Activated T-helper 17 cell treated with anti-CD3 and anti-CD28 coated beads, Interleukin-2, amount 50 U/mL, for 72 hours (primary cell): Measurements from ENCODE around the gene ADH5. TPM values are rescaled to one million over a fixed set of nuclear protein-coding genes. Genes with fewer than 3 reads are reported as not detected.
"Not testable (repeated sequence)": the region's sequence is repeated elsewhere in the genome, so short reads cannot be mapped to it uniquely, and the experiment has no call there.

Source experiments
- ATAC-seq: fragments of 150-1000 bp; cut with Tn5 transposase; replicated peaks from 2 replicates; pipeline ENCODE4 v1.10.0; 2021; ENCODE audit warnings: mild to moderate bottlenecking, moderate library complexity
- H3K27ac Mint-ChIP-seq: one replicate; pipeline ENCODE4 v1.8.0; 2022; ENCODE audit warnings: mixed read lengths
- H3K27me3 Mint-ChIP-seq: one replicate; pipeline ENCODE4 v1.8.0; 2022; ENCODE audit warnings: mixed read lengths
- H3K36me3 Mint-ChIP-seq: one replicate; pipeline ENCODE4 v1.8.0; 2022; ENCODE audit warnings: low read depth, mild to moderate bottlenecking, mixed read lengths
- H3K4me1 Mint-ChIP-seq: one replicate; pipeline ENCODE4 v1.8.0; 2022; ENCODE audit warnings: mixed read lengths
- H3K4me3 Mint-ChIP-seq: one replicate; pipeline ENCODE4 v1.8.0; 2022; ENCODE audit warnings: mild to moderate bottlenecking, mixed read lengths
- H3K9me3 Mint-ChIP-seq: one replicate; pipeline ENCODE4 v1.8.0; 2022; ENCODE audit warnings: mixed read lengths
- total RNA-seq, 2 donors: library from RNA; stranded (reverse); gene quantifications; one replicate each; pipeline ENCODE4 v1.2.3, GENCODE V29; 2022

The ADH5 gene
- total RNA-seq, 2 donors from 2014 or later, result 96.4 to 114 TPM

- H3K9me3 Mint-ChIP-seq, result no peaks in the 10 kb centered on the region
- H3K4me3 Mint-ChIP-seq, result no peak overlapping the region
- ATAC-seq, result no peak
- H3K27me3 Mint-ChIP-seq, result peaks cover 4% of the 10 kb centered on the region
- no peaks in the 10 kb centered on the region for H3K36me3 Mint-ChIP-seq
- H3K4me1 Mint-ChIP-seq, result no peaks in the 10 kb centered on the region
- H3K27ac Mint-ChIP-seq, result no peak overlapping the region
Observed at GRCh38 chr4:99100876-99101275, 12.3 kb upstream of the ADH5 start.

DNA sequence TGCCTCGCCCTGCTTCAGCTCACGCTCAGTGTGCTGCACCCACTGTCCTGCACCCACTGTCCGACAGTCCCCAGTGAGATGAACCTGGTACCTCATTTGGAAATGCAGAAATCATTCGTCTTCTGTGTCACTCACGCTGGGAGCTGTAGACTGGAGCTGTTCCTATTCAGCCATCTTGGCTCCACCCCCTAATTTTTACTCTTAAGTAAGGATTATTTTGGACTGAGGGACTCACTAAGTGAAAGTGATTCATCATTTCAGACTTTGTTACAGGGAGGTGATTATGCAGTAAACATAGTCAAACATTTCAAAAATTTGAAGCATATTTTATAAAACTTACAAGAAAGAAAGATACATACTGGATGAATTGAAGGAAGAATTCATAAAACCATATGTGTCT is 11.2 kb upstream of the ADH5 start:
- H3K9me3 Mint-ChIP-seq, H3K36me3 Mint-ChIP-seq, ATAC-seq, H3K27ac Mint-ChIP-seq, H3K27me3 Mint-ChIP-seq, H3K4me3 Mint-ChIP-seq, H3K4me1 Mint-ChIP-seq: not testable (repeated sequence)

DNA sequence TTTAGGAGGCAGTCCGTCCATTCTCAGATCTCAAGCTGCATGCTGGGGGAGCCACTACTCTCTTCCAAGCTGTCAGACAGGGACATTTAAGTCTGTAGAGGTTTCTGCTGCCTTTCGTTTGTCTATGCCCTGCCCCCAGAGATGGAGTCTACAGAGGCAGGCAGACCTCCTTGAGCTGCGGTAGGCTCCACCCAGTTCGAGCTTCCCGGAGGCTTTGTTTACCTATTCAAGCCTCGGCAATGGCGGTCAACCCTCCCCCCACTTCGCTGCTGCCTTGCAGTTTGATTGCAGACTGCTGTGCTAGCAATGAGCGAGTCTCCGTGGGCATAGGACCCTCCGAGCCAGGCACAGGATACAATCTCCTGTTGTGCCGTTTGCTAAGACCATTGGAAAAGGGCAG is 10.7 kb upstream of the ADH5 start:
- ATAC-seq, result no peak

DNA sequence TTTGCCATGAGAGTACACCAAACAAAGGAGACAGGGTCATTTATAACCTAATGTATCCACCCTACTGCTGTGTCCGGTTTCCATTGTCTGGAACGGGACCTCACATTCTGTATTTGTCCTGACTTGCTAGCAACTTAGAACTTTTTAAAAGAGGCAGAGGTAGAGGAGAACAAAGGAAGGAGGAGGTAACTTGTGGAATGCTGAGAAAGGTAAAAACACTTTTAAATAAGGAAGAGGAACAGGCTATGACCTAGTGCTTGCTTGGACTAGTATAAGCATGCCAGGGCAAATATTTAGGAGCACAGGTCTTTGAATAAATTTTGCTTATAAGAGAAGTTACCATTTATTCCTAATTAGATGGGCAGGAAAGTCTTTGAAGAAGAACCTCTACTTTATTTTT is 3.3 kb upstream of the ADH5 start:
- H3K27me3 Mint-ChIP-seq, H3K9me3 Mint-ChIP-seq, H3K27ac Mint-ChIP-seq, H3K4me3 Mint-ChIP-seq, ATAC-seq, H3K36me3 Mint-ChIP-seq: not testable (repeated sequence)
- H3K4me1 Mint-ChIP-seq, result peaks cover 18% of the 10 kb centered on the region

More for the DNA sequence above, 10.7 kb upstream of the ADH5 start:
- H3K36me3 Mint-ChIP-seq, result no peaks in the 10 kb centered on the region
- H3K27me3 Mint-ChIP-seq, result peaks cover 4% of the 10 kb centered on the region
- H3K9me3 Mint-ChIP-seq, result no peaks in the 10 kb centered on the region
- no peak overlapping the region for H3K4me3 Mint-ChIP-seq
- H3K27ac Mint-ChIP-seq, result no peak overlapping the region
- no peaks in the 10 kb centered on the region for H3K4me1 Mint-ChIP-seq

DNA sequence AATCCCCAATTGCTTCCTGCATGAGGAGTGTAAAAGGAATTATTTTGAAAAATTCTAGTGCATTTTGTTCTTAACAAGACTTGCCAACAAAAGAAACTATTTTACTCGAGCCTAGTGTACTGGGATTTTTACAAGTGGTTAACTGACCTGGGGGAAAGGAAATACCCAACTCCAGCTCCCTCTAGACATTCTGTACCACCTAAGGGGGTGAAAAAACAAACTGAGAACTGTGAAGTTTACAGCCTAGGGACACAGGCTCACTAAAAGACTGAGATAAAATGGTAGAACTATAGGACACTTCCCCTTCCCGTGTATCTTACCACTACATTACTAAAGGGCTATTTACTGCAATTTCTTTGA is 2.6 kb upstream of the ADH5 start:
- Mint-ChIP-seq H3K4me3 (peak overlapping the region; percentile 98), H3K27ac (no peak overlapping the region), H3K27me3 (no peaks in the 10 kb centered on the region), H3K4me1 (peaks cover 22% of the 10 kb centered on the region), H3K9me3 (no peaks in the 10 kb centered on the region), H3K36me3 (peaks cover 12% of the 10 kb centered on the region)
- no peak for ATAC-seq

- no peak for ATAC-seq
- peak overlapping the region; percentile 98 for H3K4me3 Mint-ChIP-seq
- peaks cover 16% of the 10 kb centered on the region for H3K36me3 Mint-ChIP-seq
- H3K4me1 Mint-ChIP-seq, result peaks cover 23% of the 10 kb centered on the region
- peak overlapping the region; percentile 96 for H3K27ac Mint-ChIP-seq
- no peaks in the 10 kb centered on the region for H3K27me3 Mint-ChIP-seq
- H3K9me3 Mint-ChIP-seq, result no peaks in the 10 kb centered on the region
Observed at GRCh38 chr4:99090481-99091215, 2.1 kb upstream of the ADH5 start.

GRCh38 chr4:99088023-99088449 is 552 bp downstream of the ADH5 start:
- Mint-ChIP-seq H3K9me3 (no peaks in the 10 kb centered on the region), H3K36me3 (peaks cover 42% of the 10 kb centered on the region), H3K4me1 (peaks cover 30% of the 10 kb centered on the region), H3K4me3 (peak overlapping the region; percentile 98), H3K27me3 (no peaks in the 10 kb centered on the region), H3K27ac (peak overlapping the region; percentile 96)
- ATAC-seq, result peak; percentile 24

DNA sequence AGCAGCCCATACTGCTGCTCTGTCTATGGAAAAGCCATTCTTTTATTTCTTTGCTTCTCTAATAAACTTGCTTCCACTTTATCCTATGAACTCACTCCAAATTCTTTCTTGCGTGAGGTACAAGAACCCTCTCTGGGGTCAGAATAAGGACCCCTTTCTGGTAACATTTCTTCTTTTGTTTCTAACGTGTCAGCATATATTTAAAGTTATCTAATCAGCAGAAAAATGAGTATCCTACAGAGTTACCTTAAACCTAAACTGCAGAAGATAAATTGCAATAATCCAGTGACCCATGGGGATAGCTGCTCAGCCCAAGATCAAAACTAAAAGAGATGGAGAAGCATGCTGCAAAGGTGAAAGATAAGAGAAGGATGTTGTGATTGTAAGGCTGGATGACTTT is 4.0 kb downstream of the ADH5 start:
- peaks cover 19% of the 10 kb centered on the region for H3K4me1 Mint-ChIP-seq
- no peak overlapping the region for H3K4me3 Mint-ChIP-seq
- peaks cover 77% of the 10 kb centered on the region for H3K36me3 Mint-ChIP-seq
- H3K9me3 Mint-ChIP-seq, result no peaks in the 10 kb centered on the region
- ATAC-seq, result no peak
- no peaks in the 10 kb centered on the region for H3K27me3 Mint-ChIP-seq
- no peak overlapping the region for H3K27ac Mint-ChIP-seq

- Mint-ChIP-seq H3K4me3 (no peak overlapping the region), H3K27me3 (no peaks in the 10 kb centered on the region), H3K9me3 (no peaks in the 10 kb centered on the region), H3K4me1 (peaks cover 13% of the 10 kb centered on the region), H3K36me3 (peaks cover 94% of the 10 kb centered on the region), H3K27ac (no peak overlapping the region)
- no peak for ATAC-seq
Observed at GRCh38 chr4:99082192-99082591, 6.4 kb downstream of the ADH5 start.

GRCh38 chr4:99080869-99081268 is 7.7 kb downstream of the ADH5 start:
- H3K9me3 Mint-ChIP-seq, H3K4me3 Mint-ChIP-seq, H3K27me3 Mint-ChIP-seq, H3K4me1 Mint-ChIP-seq, H3K27ac Mint-ChIP-seq, ATAC-seq: not testable (repeated sequence)
- peaks cover 100% of the 10 kb centered on the region for H3K36me3 Mint-ChIP-seq

DNA sequence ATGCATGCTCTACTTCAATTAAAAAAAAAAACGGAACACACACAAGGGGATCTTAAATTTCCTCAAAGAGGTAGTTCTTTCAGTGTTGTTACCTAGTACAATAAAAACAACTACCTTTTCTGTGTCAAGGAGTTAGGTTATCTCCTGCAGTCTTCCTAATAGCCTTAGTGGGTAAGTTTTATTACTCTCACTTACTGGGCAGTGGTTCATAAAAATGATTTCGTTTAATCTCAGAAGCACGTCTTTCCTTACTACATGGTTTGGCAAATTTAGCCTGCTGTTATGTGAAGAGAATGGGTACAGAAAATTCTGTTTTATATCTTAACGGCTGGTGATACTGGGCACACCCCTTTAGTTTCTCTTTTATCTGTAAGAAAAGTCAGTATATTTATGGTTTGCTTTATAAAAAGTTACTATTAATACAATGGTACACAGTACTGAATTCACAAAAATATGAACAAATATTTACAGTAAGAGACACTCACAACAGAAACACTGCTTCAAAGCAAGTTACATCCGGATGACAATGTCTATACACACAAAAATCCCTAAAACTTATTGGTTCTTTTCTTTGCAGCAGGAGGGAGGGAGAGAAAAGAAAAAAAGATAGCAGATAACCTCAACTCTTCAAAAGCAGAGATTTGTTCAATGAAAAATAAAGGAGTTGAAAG is 8.8 kb downstream of the ADH5 start:
- H3K9me3 Mint-ChIP-seq, result no peaks in the 10 kb centered on the region
- no peak for ATAC-seq

GRCh38 chr4:99078931-99079624 is 9.5 kb downstream of the ADH5 start:
- Mint-ChIP-seq H3K27me3 (no peaks in the 10 kb centered on the region), H3K27ac (peak overlapping the region; percentile 67), H3K4me1 (no peaks in the 10 kb centered on the region), H3K4me3 (no peak overlapping the region), H3K9me3 (no peaks in the 10 kb centered on the region), H3K36me3 (peaks cover 100% of the 10 kb centered on the region)
- no peak for ATAC-seq

More for the DNA sequence above, 8.8 kb downstream of the ADH5 start:
- H3K4me1 Mint-ChIP-seq, result peaks cover 3% of the 10 kb centered on the region
- peaks cover 100% of the 10 kb centered on the region for H3K36me3 Mint-ChIP-seq
- peak overlapping the region; percentile 67 for H3K27ac Mint-ChIP-seq
- no peak overlapping the region for H3K4me3 Mint-ChIP-seq
- no peaks in the 10 kb centered on the region for H3K27me3 Mint-ChIP-seq

- peaks cover 4% of the 10 kb centered on the region for H3K4me1 Mint-ChIP-seq
- no peak for ATAC-seq
- H3K9me3 Mint-ChIP-seq, result no peaks in the 10 kb centered on the region
- H3K27ac Mint-ChIP-seq, result no peak overlapping the region
- H3K27me3 Mint-ChIP-seq, result no peaks in the 10 kb centered on the region
- no peak overlapping the region for H3K4me3 Mint-ChIP-seq
- peaks cover 100% of the 10 kb centered on the region for H3K36me3 Mint-ChIP-seq
Observed at GRCh38 chr4:99078336-99078735, 10.3 kb downstream of the ADH5 start.

- Mint-ChIP-seq H3K9me3 (no peaks in the 10 kb centered on the region), H3K27me3 (no peaks in the 10 kb centered on the region), H3K4me3 (no peak overlapping the region), H3K27ac (no peak overlapping the region), H3K4me1 (peaks cover 4% of the 10 kb centered on the region), H3K36me3 (peaks cover 100% of the 10 kb centered on the region)
- ATAC-seq, result no peak
Observed at GRCh38 chr4:99077177-99077576, 11.4 kb downstream of the ADH5 start.
